Measurements from ENCODE around the gene RAPGEF4. TPM values are rescaled to one million over a fixed set of nuclear protein-coding genes. Genes with fewer than 3 reads are reported as not detected.
"Not testable (repeated sequence)": the region's sequence is repeated elsewhere in the genome, so short reads cannot be mapped to it uniquely, and the experiment has no call there.

RAPGEF4 gene
- total RNA-seq, 4 donors from 2014 or later = 2.8 to 73.4 (median 6.9) TPM

DNA sequence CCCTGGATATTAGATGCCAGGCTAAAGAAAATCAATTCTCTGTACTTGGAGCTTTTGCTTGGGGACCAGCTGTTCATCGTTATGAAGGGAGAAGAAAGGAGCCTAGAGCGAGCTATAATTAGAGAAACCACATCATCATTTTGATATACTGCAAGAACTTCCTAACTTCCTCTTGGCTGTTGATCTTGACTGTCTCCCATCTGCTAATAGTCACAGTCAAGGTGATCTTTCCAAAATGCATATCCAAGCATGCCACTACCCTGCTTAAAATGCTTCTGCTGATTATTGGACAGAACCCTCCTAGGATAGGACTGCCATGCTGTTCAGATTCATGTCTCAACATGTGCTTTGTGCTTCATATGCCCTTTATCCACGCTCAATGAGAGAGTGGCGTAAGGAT lies 54.8 kb downstream of the RAPGEF4 start:
- H3K27ac ChIP-seq = no peak overlapping the region
- no peaks in the 10 kb centered on the region for H3K36me3 ChIP-seq
- no peak for DNase-seq
- no peak overlapping the region for H3K4me3 ChIP-seq
- H3K9me3 ChIP-seq = no peaks in the 10 kb centered on the region
- TF ChIP-seq CTCF (IDR thresholded peaks at IDR 0.05) = no peak
- no peak for TF ChIP-seq POLR2A (IDR thresholded peaks at IDR 0.05)
- H3K4me1 ChIP-seq = no peaks in the 10 kb centered on the region
- no peaks in the 10 kb centered on the region for H3K27me3 ChIP-seq

- Histone ChIP-seq H3K27ac (no peak overlapping the region), H3K36me3 (no peaks in the 10 kb centered on the region), H3K4me3 (no peak overlapping the region), H3K4me1 (no peaks in the 10 kb centered on the region), H3K9me3 (no peaks in the 10 kb centered on the region), H3K27me3 (no peaks in the 10 kb centered on the region)
- DNase-seq = no peak
- TF ChIP-seq CTCF (IDR thresholded peaks at IDR 0.05) (no peak), POLR2A (IDR thresholded peaks at IDR 0.05) (no peak)
These were observed 56.3 kb downstream of the RAPGEF4 start for GRCh38 chr2:172791953-172792352.

GRCh38 chr2:172792711-172793110 lies 57.1 kb downstream of the RAPGEF4 start:
- Histone ChIP-seq H3K27ac (no peak overlapping the region), H3K27me3 (no peaks in the 10 kb centered on the region), H3K9me3 (no peaks in the 10 kb centered on the region), H3K4me3 (no peak overlapping the region), H3K4me1 (no peaks in the 10 kb centered on the region), H3K36me3 (no peaks in the 10 kb centered on the region)
- TF ChIP-seq CTCF (IDR thresholded peaks at IDR 0.05) = no peak
- TF ChIP-seq POLR2A (IDR thresholded peaks at IDR 0.05) = no peak
- no peak for DNase-seq

GRCh38 chr2:172803308-172803707 lies 67.7 kb downstream of the RAPGEF4 start:
- not testable (repeated sequence) for H3K9me3 ChIP-seq, H3K27ac ChIP-seq

DNA sequence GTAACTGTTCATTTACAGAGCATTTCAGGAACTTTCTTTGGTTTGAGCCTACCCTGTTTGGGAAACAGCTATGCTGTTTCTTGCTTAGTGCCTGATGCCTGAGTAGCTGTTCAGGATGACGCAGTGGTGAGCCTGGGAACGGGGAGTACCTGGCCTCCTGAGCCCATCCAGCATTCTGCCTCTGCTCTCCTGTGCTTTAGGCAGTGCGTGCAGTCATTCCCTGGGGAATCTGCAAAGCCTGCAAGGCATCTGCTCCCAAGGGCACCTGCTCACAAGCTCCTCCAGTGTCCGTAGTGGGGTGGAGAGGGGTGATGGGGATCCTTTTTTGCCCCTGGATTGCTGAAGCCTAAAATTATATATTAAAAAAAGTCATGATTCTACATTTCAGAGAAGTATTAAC lies 68.8 kb downstream of the RAPGEF4 start:
- DNase-seq = no peak
- Histone ChIP-seq H3K27me3 (no peaks in the 10 kb centered on the region), H3K27ac (no peak overlapping the region), H3K4me1 (peaks cover 0 to 3% (median 0%) of the 10 kb centered on the region in 4 donors), H3K4me3 (no peak overlapping the region), H3K9me3 (peaks cover 0 to 7% (median 2%) of the 10 kb centered on the region in 4 donors), H3K36me3 (no peaks in the 10 kb centered on the region)
- TF ChIP-seq CTCF (IDR thresholded peaks at IDR 0.05) (no peak), POLR2A (IDR thresholded peaks at IDR 0.05) (no peak)

More at GRCh38 chr2:172803308-172803707, 67.7 kb downstream of the RAPGEF4 start:
- H3K27me3 ChIP-seq, DNase-seq, H3K36me3 ChIP-seq, H3K4me1 ChIP-seq, H3K4me3 ChIP-seq: not testable (repeated sequence)

DNA sequence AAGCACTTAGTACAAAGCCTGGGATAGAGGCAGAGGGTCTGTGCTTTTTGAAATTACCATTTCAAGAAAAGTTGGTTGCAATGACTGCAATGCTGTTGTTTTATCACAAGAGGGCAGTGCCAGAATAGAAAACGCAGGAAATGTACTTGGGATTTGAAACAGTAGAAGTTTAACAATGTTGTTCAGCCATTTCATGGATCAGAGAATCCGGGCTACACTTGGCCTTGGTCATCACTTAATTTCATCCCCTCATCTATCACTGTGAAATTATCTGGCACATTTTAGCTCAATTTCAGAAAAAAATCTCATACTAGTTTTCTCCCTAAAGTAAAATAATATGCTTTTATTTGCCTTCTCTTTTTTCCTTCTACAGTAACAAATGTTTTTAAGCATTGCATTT lies 70.8 kb downstream of the RAPGEF4 start:
- no peaks in the 10 kb centered on the region for H3K36me3 ChIP-seq
- TF ChIP-seq CTCF (IDR thresholded peaks at IDR 0.05) (peak; percentile 34 to 86 (median 73)), POLR2A (IDR thresholded peaks at IDR 0.05) (no peak)
- peaks cover 0 to 3% (median 0%) of the 10 kb centered on the region in 4 donors for H3K4me1 ChIP-seq
- H3K9me3 ChIP-seq = peaks cover 0 to 7% (median 2%) of the 10 kb centered on the region in 4 donors
- no peak overlapping the region for H3K27ac ChIP-seq
- no peak overlapping the region for H3K4me3 ChIP-seq
- DNase-seq = no peak
- H3K27me3 ChIP-seq = no peaks in the 10 kb centered on the region

Data from Peyer's patch (tissue), 4 donors.